ENCODE measurements around the gene C3orf22.

Gene C3orf22

DNA sequence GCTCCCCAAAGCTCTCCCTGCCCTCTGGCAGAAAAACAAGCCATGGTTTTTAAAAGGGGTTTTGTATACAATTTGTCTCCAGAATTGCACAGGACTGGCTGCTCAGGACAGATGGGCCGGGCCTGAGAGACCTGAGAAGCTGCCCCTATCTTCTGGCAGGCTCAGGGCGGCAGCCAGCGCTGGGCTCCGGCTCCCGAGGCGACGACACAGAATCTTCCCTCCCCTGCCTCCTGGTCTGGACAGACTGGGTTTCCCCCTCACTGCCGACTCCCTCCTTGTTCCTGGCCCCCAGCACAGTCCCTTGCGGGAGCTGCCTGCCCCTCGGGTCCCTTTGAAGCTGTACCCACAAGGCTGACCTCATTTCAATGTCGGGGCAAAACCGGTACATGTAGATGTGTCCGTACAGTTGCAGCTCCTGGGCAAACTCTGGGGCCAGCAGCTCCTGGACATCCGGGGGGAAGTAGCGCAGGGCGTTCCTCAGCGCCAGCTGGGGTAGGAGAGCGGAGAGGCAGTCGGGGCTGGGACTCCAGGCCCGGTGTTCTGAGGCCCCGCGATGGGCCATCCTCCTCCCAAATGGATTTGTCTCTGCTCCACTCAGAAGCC, 48.3 kb downstream of the C3orf22 start:
- no peak for DNase-seq

DNA sequence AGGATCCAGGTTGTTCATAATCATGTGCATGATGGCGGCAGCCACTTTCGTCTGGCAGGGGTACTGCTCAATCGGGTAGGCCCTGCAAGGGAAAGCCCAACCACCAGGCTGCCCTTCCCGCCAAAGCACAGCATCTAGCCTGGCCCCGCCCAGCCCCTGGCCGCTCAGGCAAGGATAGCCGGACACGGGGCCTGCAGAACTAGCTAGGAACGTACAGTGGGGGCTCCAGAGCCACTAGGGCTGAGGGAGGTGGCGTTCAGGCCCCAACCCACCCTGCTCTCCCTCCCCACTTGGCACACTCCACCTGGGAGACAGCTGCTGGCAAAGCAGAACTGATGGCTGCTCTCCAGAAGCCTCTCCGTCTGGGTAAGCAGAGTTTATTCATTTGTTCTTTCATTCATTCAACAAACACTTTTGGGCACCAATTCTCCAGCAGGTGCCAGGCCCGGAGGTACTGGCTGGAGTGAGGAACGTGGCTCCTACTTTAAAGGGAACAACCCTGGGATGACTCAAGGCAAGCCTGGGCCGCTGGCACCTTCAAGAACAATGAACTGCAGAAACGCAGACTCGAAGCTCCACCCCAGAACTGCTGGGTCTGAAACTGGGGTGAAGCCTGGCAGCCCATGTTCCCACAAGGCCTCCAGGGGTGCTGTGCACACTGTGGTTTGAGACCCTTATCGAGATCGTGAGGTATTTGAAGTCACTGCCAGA, 49.0 kb downstream of the C3orf22 start:
- DNase-seq: no peak

DNA sequence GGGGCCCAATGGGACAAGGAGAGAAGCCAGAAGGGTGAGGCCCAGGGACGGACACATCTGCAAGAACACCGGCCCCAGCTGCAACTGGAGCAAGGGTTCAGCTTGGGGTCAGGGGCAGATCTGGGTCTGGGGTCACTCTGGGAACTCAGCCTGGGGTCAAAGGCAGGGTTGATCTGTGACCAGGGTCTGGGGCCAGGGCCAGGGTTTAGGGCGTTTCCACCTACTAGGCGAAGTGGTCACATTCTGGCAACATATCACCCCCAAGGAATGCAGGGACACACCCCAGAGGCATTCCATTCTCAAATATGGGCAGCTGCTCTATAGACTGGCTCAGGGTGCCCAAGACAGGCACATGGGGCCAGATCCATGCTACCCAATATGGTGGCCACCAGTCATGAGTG, 50.2 kb downstream of the C3orf22 start:
- DNase-seq: no peak

DNA sequence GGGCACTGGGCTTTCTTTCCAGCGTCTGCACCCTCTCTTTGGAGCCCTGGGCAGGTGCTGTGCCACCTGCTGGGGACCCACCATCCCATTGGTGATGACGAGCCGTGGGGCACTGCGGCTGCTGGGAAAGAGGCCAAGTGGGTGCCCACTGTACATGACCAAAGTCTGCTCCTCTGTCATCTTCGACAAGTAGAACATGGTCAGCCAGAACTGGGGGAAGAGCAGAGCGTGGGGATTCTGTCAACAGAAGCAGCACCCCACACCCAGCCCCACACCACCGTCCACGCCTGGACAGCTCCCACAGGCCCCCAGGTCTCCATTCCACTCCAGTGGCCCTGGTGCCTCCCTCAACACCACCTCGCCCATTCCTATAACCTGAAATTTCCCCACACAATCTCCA, 50.8 kb downstream of the C3orf22 start:
- no peak for DNase-seq

DNA sequence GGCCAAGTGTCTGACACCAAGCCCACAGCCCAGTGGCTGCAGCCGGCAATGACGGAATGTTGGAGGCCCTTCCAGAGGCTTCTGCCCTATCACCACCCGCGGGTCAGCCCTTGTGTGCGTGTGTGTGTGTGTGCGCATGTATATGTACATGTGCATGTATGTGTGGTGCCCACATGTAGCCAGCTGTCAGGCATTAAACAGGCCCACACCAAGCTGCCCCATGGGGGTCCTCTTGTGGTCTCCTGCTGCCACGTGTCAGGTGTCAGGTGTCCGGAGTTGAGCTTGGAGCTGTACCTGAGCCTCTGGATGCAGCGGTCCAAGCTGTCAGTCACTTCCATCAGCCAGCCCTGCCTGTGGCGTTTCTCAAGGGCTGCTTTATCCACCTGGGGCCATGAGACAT, 55.0 kb downstream of the C3orf22 start:
- DNase-seq: no peak

DNA sequence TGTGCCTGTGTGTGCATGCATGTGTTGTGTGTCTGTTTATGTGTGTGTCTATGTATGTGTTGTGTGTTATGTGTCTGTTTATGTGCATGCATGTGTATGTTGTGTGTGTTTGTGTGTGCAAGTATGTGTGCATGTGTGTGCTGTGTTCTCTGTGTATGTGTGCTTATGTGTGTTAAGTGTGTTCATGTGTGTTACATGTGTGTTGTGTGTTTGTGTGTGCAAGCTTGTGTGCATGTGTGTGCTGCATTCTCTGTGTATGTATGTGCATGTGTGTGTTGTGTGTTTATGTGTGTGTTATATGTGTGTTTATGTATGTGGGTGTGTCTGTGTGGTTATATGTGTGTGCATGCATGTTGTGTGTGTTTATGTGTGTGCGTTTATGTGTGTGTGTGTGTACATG, 56.1 kb downstream of the C3orf22 start:
- DNase-seq: no peak

DNA sequence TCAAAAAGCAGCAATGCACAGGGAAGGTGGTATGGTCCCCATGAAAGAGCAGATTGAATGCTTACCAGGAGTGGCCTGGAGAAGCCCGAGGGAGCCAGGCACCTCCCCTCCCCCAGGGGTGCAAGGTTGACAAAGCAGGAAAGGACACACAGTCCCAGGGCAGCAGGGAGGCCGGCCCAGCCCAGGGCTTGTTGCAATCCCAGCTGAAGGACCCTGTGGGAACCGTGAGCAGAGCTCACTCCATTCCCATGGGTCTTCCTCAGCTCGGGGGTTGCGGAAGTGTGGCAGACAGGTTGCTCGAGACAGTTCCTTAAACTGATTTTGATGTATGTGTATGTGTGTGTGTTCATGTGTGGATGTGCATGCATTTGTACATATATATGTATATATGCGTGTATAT, 57.0 kb downstream of the C3orf22 start:
- no peak for DNase-seq

DNA sequence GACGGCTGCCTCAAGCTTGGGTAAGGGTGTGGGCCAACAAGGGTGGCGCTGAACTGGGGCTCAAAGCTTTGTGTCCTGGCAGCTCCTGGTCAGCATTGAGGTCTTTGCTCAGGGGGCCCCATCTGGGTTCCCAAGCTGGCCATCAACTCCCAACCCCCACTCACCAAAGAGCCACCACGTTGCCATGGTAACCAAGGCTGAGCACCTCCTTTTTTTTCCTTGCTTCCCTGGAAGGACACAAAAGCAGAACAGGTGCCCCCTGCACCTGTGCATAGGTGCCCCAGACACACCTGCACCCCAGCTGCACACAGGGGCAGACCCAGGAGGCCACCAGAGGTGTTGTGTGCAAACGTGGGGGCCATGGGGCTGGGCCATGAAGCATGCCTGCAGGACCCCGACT, 57.7 kb downstream of the C3orf22 start:
- no peak for DNase-seq

DNA sequence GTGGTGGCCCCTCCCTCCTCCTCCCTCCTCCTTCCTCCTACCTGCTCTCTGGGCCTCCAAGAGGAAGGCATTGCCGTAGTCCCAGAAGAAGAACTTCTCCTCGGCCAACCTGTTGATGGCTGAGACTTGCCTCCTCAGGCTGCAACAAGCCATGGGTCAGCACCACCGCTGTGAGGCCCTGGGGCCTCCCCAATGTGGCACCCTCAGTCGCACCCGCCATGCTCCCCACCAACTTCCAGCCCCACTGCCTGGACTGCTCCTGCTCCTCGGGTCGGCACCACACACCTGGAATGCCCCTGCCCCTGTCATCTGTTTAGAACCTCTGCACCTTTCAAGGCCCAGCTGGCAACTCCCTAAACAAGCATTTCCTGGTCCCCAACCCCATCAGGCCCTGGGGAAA, 58.7 kb downstream of the C3orf22 start:
- no peak for DNase-seq

All from KG1 (cell line).